Measurements from ENCODE around the gene PDE4B. TPM values are rescaled to one million over a fixed set of nuclear protein-coding genes. Genes with fewer than 3 reads are reported as not detected.

PDE4B gene
- total RNA-seq, 2 experiments from 2014 or later = 2.4 to 3.1 TPM

DNA sequence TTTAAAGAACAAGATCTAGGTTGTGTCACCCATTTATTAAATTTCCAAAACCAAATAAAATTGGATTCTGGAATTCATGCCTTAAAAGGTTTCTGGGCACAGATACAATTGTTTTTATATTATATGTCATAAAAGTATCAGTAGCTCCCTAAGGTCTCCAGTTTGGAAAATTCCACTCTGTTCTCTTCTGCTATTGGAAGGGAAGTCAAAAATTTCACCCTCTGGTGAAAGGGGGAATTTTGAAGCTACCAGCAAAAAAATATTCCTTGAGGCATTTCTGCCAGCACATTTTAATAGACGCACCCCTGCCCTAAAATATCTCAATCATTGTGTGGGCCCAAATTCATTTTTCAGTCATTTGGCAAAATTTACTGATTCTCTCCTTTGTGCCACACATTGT lies 455.6 kb downstream of the PDE4B start:
- TF ChIP-seq, protein P1, sequence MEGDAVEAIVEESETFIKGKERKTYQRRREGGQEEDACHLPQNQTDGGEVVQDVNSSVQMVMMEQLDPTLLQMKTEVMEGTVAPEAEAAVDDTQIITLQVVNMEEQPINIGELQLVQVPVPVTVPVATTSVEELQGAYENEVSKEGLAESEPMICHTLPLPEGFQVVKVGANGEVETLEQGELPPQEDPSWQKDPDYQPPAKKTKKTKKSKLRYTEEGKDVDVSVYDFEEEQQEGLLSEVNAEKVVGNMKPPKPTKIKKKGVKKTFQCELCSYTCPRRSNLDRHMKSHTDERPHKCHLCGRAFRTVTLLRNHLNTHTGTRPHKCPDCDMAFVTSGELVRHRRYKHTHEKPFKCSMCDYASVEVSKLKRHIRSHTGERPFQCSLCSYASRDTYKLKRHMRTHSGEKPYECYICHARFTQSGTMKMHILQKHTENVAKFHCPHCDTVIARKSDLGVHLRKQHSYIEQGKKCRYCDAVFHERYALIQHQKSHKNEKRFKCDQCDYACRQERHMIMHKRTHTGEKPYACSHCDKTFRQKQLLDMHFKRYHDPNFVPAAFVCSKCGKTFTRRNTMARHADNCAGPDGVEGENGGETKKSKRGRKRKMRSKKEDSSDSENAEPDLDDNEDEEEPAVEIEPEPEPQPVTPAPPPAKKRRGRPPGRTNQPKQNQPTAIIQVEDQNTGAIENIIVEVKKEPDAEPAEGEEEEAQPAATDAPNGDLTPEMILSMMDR (conservative IDR thresholded peaks at IDR 0.05; ENCODE audit: low read length) = no peak
- no peak for TF ChIP-seq EZH2phosphoT487 (IDR thresholded peaks at IDR 0.05; ENCODE audit: borderline replicate concordance, low read depth, low read length)
- Histone ChIP-seq H2AFZ (ENCODE audit: low read length) (no peak overlapping the region), H3K36me3 (ENCODE audit: insufficient read depth, low read length) (no peaks in the 10 kb centered on the region), H3K4me1 (ENCODE audit: insufficient read depth, low read length, poor library complexity, severe bottlenecking) (peaks cover 11% of the 10 kb centered on the region), H3K79me2 (ENCODE audit: insufficient read depth, low read depth, low read length) (no peaks in the 10 kb centered on the region), H3K9me3 (ENCODE audit: low read length) (no peaks in the 10 kb centered on the region), H3K9me2 (ENCODE audit: insufficient read depth, low read length) (no peaks in the 10 kb centered on the region), H3K4me2 (ENCODE audit: low read length) (no peak overlapping the region), H4K20me1 (ENCODE audit: insufficient read depth, low read length) (no peaks in the 10 kb centered on the region), H3K27ac (ENCODE audit: low read depth, low read length, poor library complexity, severe bottlenecking) (no peak overlapping the region), H3K4me3 (ENCODE audit: low read depth, low read length, poor library complexity, severe bottlenecking) (no peak overlapping the region)
- ChIA-PET POLR2A (interaction anchor here (0.6 to 3.5 kb wide), 8 partner anchors 16 to 880 kb away, joined by 3 to 29 read pairs (median 4); no protein-coding TSS in a partner anchor), CTCF (ENCODE audit: unreplicated experiment) (interaction anchor here (1.0 kb wide), 1 partner anchor 66 kb away, joined by 3 read pairs; no protein-coding TSS in a partner anchor)
- BruUV-seq (replicated peaks) = no TSS peak
- intact Hi-C loops (cut with micrococcal nuclease; ENCODE audit: unreplicated experiment) = loop anchor here (10.0 kb wide), 1 partner anchor 1013 kb away; no protein-coding TSS in a partner anchor
- DNase-seq (ENCODE audit: low spot score) = no peak

DNA sequence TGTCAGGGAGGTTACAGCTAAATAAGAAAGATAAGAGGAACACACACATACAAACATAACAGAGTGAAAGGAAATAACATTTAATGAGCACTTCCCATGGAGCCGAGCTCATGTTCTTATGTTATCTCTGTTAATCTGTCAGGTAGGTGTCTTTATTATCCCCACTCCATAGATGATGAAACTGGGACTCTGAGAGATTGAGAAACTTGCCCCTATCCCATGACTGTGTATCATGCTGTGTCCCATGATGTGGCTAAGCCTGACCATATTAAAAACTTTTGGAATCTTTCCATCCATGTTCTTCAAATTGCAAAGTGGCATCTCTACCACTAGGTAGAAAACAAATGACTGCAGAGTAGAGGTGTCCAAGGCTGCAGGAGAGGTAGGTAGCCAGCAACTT lies 456.1 kb downstream of the PDE4B start:
- no peaks in the 10 kb centered on the region for H3K36me3 ChIP-seq (ENCODE audit: insufficient read depth, low read length)
- no peak overlapping the region for H3K27ac ChIP-seq (ENCODE audit: low read depth, low read length, poor library complexity, severe bottlenecking)
- H3K4me1 ChIP-seq (ENCODE audit: insufficient read depth, low read length, poor library complexity, severe bottlenecking) = peaks cover 12% of the 10 kb centered on the region
- no peak overlapping the region for H3K4me2 ChIP-seq (ENCODE audit: low read length)
- TF ChIP-seq, protein P1 (conservative IDR thresholded peaks at IDR 0.05; ENCODE audit: low read length) = no peak
- TF ChIP-seq EZH2phosphoT487 (IDR thresholded peaks at IDR 0.05; ENCODE audit: borderline replicate concordance, low read depth, low read length) = no peak
- H3K79me2 ChIP-seq (ENCODE audit: insufficient read depth, low read depth, low read length) = no peaks in the 10 kb centered on the region
- H3K4me3 ChIP-seq (ENCODE audit: low read depth, low read length, poor library complexity, severe bottlenecking) = no peak overlapping the region
- no peak overlapping the region for H2AFZ ChIP-seq (ENCODE audit: low read length)
- DNase-seq (ENCODE audit: low spot score) = no peak
- ChIA-PET CTCF (ENCODE audit: unreplicated experiment) (interaction anchor here (1.0 kb wide), 1 partner anchor 67 kb away, joined by 3 read pairs; no protein-coding TSS in a partner anchor), POLR2A (interaction anchor here (0.6 to 3.5 kb wide), 8 partner anchors 16 to 879 kb away, joined by 3 to 29 read pairs (median 4); no protein-coding TSS in a partner anchor)
- no TSS peak for BruUV-seq (replicated peaks)
- no peaks in the 10 kb centered on the region for H3K9me3 ChIP-seq (ENCODE audit: low read length)
- no peaks in the 10 kb centered on the region for H4K20me1 ChIP-seq (ENCODE audit: insufficient read depth, low read length)
- intact Hi-C loops (cut with micrococcal nuclease; ENCODE audit: unreplicated experiment) = loop anchor here (10.0 kb wide), 1 partner anchor 1014 kb away; no protein-coding TSS in a partner anchor
- H3K9me2 ChIP-seq (ENCODE audit: insufficient read depth, low read length) = no peaks in the 10 kb centered on the region

DNA sequence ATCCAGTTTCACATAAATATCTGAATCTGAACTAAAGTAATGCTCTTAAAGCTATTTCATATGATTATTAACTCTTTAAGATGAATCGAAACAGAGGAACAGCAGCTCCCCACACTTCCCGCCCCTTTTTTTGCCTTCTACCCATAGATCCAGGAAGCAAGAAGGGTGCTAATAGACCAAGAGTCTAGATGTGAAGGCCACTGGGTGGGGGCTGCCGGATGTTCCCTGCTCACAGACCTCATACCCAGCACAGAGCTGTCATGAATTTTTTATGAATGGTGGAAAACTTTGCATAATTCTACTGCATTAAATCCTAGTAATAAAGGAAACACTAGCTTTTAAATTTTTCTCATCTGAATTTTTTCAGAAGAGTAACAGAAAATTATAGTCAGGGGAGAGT lies 457.4 kb downstream of the PDE4B start:
- no peaks in the 10 kb centered on the region for H3K36me3 ChIP-seq (ENCODE audit: insufficient read depth, low read length)
- ChIA-PET CTCF (ENCODE audit: unreplicated experiment) (interaction anchor here (0.5 to 1.2 kb wide), 5 partner anchors 143 to 197 kb away, joined by 3 to 5 read pairs (median 3); no protein-coding TSS in a partner anchor), POLR2A (interaction anchor here (0.5 to 3.5 kb wide), 9 partner anchors 18 to 200 kb away, joined by 3 to 29 read pairs (median 3); no protein-coding TSS in a partner anchor)
- TF ChIP-seq EZH2phosphoT487 (IDR thresholded peaks at IDR 0.05; ENCODE audit: borderline replicate concordance, low read depth, low read length) = no peak
- TF ChIP-seq, protein P1 (conservative IDR thresholded peaks at IDR 0.05; ENCODE audit: low read length) = no peak
- no TSS peak for BruUV-seq (replicated peaks)
- H3K9me2 ChIP-seq (ENCODE audit: insufficient read depth, low read length) = no peaks in the 10 kb centered on the region
- no peak overlapping the region for H3K27ac ChIP-seq (ENCODE audit: low read depth, low read length, poor library complexity, severe bottlenecking)
- intact Hi-C loops (cut with micrococcal nuclease; ENCODE audit: unreplicated experiment) = loop anchor here (5.0 kb wide), 1 partner anchor 477 kb away; no protein-coding TSS in a partner anchor
- H3K79me2 ChIP-seq (ENCODE audit: insufficient read depth, low read depth, low read length) = no peaks in the 10 kb centered on the region
- DNase-seq (ENCODE audit: low spot score) = no peak
- no peak overlapping the region for H3K4me3 ChIP-seq (ENCODE audit: low read depth, low read length, poor library complexity, severe bottlenecking)
- H3K4me1 ChIP-seq (ENCODE audit: insufficient read depth, low read length, poor library complexity, severe bottlenecking) = peaks cover 18% of the 10 kb centered on the region
- no peaks in the 10 kb centered on the region for H3K9me3 ChIP-seq (ENCODE audit: low read length)
- H2AFZ ChIP-seq (ENCODE audit: low read length) = no peak overlapping the region
- H3K4me2 ChIP-seq (ENCODE audit: low read length) = no peak overlapping the region
- H4K20me1 ChIP-seq (ENCODE audit: insufficient read depth, low read length) = no peaks in the 10 kb centered on the region
